Astrocyte of the cerebellum (primary cell): ENCODE results near the gene RAD51AP1.

Experiments used
- DNase-seq: peaks from one replicate; pipeline ENCODE4 v3.0.0-alpha.2; 2011; ENCODE audit warnings: low read depth
- H3K4me3 ChIP-seq: 2 replicates; pipeline ENCODE4 v1.5.1; 2011; ENCODE audit warnings: mild to moderate bottlenecking, low read depth, low read length, moderate library complexity
- in situ Hi-C: cut with HindIII; loops from 2 replicates; pipeline ENCODE4 v1.10.0; 2017; ENCODE audit warnings: low sequenced_read_pairs
- TF ChIP-seq, protein P1 (sequence below): IDR thresholded peaks from 2 replicates; pipeline ENCODE4 v1.5.1; 2012; ENCODE audit warnings: low read length, low read depth, moderate library complexity, mild to moderate bottlenecking; ENCODE audit errors: missing control alignments

RAD51AP1 gene

DNA sequence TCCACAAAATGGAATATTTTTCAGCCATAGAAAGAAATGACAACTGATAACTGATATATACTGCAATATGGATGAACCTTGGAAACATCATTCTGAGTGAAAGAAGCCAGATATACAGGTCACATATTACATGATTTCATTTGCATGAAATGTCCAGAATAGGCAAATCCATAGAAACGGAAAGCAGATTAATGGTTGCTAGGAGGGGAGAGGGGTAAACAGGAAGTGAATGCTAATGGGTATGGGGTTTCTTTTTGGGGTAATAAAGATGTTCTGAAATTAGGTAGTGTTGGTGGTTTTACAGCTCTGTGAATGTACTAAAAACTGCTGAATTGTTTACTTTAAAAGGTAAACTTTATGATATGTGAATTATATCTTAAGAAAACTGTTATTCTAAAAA, 6.5 kb downstream of the RAD51AP1 start:
- TF ChIP-seq, protein P1, sequence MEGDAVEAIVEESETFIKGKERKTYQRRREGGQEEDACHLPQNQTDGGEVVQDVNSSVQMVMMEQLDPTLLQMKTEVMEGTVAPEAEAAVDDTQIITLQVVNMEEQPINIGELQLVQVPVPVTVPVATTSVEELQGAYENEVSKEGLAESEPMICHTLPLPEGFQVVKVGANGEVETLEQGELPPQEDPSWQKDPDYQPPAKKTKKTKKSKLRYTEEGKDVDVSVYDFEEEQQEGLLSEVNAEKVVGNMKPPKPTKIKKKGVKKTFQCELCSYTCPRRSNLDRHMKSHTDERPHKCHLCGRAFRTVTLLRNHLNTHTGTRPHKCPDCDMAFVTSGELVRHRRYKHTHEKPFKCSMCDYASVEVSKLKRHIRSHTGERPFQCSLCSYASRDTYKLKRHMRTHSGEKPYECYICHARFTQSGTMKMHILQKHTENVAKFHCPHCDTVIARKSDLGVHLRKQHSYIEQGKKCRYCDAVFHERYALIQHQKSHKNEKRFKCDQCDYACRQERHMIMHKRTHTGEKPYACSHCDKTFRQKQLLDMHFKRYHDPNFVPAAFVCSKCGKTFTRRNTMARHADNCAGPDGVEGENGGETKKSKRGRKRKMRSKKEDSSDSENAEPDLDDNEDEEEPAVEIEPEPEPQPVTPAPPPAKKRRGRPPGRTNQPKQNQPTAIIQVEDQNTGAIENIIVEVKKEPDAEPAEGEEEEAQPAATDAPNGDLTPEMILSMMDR = no peak

DNA sequence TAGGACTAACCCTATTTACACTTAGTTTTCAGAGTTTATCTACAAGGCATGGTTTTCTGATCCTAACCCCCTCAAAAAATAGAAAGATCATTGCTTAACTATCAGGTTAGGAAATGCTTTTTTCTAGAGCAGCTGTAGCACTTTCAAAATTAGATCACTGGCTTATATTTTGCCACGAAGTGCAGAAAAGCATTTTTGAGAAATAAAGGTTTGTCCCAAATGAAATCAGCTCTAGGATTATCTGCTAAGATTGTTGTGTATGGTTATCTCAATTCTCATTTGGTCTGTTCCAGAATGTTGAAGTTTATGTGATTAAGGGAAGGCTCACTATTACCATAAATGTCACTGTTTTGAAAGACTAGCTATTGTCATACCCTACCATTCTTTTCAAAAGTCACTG, 13.5 kb downstream of the RAD51AP1 start:
- H3K4me3 ChIP-seq = no peak overlapping the region
- TF ChIP-seq, protein P1 = no peak
- in situ Hi-C loops = no loop called here
- no peak for DNase-seq

More for the DNA sequence above, 6.5 kb downstream of the RAD51AP1 start:
- DNase-seq = no peak
- in situ Hi-C loops = no loop called here
- no peak overlapping the region for H3K4me3 ChIP-seq

DNA sequence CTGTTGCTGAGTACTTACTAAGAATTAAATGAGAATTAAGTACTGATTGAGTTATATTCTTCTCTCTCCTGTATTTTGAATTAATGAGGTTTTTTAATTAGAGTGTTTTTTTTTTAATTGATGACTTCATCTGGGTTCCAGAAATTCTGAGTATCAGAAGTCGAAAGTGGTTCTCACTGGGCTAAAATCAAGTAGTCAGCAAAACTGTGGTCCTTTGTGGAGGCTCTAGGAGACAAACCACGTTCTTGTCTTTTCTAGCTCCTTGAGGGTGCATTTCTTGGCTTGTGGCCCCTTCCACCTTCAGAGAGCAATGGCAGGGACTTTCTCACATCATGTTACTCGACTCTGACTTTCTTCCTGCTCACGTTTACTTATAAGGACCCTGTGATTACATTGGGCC, 15.3 kb downstream of the RAD51AP1 start:
- in situ Hi-C loops = no loop called here
- TF ChIP-seq, protein P1 = no peak
- no peak for DNase-seq
- H3K4me3 ChIP-seq = no peak overlapping the region

DNA sequence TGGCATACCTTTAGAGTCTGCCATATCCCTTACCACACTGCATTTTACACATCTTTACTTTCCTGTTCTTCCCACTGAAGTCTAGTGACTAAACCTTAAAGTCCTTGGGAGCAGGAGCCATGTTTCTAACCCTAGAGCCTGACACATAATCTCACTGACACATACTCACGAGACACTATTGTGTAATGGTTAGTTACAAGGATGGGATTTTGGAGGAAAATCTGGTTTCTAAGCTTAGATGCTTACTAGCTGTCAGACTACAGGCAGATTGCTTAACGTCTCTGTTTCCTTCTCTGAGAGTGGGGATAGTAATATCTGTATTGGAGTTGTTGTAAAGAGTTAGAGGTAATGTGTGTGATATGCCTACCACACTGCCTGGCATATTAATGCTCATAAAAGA, 17.1 kb downstream of the RAD51AP1 start:
- H3K4me3 ChIP-seq = no peak overlapping the region
- DNase-seq = no peak
- in situ Hi-C loops = no loop called here
- TF ChIP-seq, protein P1 = no peak

DNA sequence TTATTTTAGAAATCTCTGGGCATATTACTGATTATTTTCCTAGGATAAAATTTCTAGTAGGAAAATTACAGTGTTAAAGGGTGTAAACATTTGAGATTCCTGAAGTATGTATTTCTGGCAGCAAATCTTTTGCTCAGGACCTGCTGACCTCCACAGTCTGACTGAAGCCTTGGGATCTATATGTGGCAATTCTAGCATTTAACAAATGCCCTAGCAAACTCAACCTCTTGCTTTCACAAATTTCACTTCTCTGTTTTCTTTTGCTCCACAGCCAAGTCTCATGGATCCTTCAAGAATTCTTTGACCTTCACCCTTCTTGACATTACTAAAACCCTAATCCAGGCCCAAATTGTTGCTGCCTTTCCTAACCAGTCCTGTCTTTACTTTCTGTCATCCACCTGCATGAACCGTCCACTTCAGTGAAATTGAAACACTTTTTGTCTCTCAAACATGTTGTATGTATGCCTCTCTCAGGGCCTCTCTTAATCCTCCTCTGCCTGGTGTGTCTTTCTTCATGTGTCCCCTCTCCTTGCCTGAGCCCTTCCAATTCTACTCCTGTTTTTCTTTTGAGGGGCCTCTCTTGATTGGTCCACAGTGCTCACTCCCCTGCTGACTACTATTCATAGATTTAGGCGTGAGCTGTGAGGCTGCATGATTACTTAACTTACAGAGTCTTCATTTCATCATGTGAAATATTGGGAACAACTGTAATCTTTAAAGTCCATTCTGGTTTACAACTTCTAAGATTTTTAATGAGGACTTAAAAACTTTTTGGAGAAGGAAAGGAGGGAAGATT, 18.2 kb downstream of the RAD51AP1 start:
- no peak overlapping the region for H3K4me3 ChIP-seq
- in situ Hi-C loops = no loop called here
- TF ChIP-seq, protein P1 = no peak
- DNase-seq = no peak

DNA sequence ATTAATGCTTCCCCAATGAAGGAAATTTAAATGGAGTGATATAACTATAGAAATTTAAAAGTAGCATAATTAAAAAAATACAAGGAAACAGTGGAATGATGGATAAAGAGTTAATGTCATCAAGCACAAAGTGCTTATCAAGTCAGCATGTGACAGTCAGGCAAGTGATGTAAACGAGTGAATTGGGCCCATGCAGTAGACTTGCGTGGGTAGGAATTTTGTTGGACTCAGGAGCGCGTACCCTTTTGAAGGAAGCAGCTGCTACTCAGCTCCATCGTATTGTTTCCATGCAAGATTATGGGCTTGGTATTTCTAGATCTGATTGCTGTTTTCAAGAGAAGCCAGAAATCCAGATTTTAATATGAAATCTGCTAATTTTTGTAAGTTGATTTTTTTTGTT, 18.9 kb downstream of the RAD51AP1 start:
- in situ Hi-C loops = no loop called here
- no peak for DNase-seq
- H3K4me3 ChIP-seq = no peak overlapping the region
- TF ChIP-seq, protein P1 = no peak

DNA sequence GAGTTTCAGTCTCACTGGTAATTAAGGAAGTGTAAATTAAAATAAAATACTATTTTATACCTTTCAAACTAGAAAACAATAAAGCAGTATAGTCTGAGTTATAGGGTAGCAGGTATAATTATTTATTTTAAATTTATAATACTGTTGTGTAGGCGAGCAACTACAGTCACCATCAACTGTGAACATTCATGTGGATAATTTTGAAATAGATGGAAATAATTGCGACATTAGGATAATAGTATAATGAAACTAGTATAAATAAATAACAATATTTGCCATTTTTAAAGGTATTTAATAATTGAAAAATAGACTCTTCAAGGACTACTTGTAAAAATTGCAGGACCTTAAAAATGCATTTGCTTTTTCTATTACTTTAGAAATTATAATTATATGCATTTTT, 19.5 kb downstream of the RAD51AP1 start:
- no peak for DNase-seq
- in situ Hi-C loops = no loop called here
- H3K4me3 ChIP-seq = no peak overlapping the region
- TF ChIP-seq, protein P1 = no peak
